ENCODE results near the gene HTRA1. TPM values are rescaled to one million over a fixed set of nuclear protein-coding genes. Genes with fewer than 3 reads are reported as not detected.

Gene HTRA1
- total and polyA plus RNA-seq, 10 of the 15 experiments (the other 5 are each of a cell fraction or from before 2014, with no cell fraction given) = 0.13 TPM; not detected in 9

DNA sequence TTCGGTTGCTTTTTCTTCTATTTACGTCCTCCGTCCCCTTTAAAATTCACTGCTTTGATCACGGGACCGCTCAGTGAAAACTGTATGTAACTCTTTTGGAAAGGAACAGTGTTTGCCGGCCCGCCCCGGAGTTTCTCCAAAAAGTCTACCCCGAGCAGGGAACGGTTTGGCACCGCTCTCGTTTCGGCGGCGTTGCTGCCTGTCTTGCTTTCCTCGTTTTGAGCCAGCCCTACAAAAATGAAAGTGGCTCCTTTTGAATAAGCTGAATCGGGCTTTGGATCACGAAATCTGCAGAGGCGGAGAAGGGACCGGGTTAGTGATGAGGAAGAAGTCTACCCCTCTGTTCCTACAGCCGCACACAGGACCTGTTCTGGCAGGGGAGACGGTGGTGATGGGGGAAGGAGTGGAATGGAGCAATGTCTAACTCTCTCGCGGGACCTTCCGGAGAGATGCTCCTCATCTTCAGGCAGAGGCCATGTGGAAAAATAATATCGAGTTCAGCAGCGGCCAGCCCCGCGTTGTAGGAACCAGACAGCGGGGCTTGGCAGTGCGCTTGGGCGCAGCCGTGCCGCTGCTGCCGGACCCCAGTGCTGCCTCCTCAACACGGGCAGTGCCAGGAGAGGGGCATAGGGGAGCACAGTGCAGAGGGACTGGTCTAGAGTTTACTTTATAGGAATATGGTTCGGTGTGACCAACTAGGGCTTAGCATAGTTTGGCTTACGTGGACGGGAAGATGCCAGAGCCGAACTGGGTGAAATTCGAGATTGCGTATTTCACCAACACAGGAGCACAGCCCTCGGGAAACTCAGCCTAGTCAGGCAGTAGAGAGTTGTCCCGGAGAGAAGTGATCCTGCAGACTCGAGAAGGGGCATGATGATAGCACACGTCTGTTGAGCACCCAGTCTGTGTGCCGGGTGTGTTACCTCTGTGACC lies 1.4 kb downstream of the HTRA1 start:
- ChIA-PET POLR2A (no interaction called here), SMC1A (ENCODE audit: uncharacterized antibody, unreplicated experiment) (no interaction called here), CTCF (no interaction called here), RAD21 (ENCODE audit: unreplicated experiment) (no interaction called here)
- ATAC-seq (no peak), DNase-seq (ENCODE audit: low read depth, low spot score) (no peak), FAIRE-seq (no peak)
- no peak overlapping the region for H3K4me3 ChIP-seq
- BruUV-seq (replicated peaks) = no TSS peak
- H3K36me3 ChIP-seq (ENCODE audit: control insufficient read depth in 2 of 2, insufficient read depth in 2 of 2, low read length in 1 of 2) = no peaks in the 10 kb centered on the region
- in situ Hi-C loops (cut with MboI) (no loop called here), intact Hi-C loops (cut with micrococcal nuclease; ENCODE audit: unreplicated experiment) (no loop called here)
- no peaks in the 10 kb centered on the region for H3K79me2 ChIP-seq (ENCODE audit: control insufficient read depth, insufficient read depth, low read length)
- no peak overlapping the region for H3K27ac ChIP-seq (ENCODE audit: control insufficient read depth, insufficient read depth)
- H3K4me2 ChIP-seq (ENCODE audit: control insufficient read depth, insufficient read depth) = no peak overlapping the region
- no peaks in the 10 kb centered on the region for H3K9me3 ChIP-seq (replicated peaks; ENCODE audit: control insufficient read depth, insufficient read depth, low read length)
- no peaks in the 10 kb centered on the region for H4K20me1 ChIP-seq (ENCODE audit: control insufficient read depth, insufficient read depth)
- H3K27me3 ChIP-seq (replicated peaks in 1 of 2; ENCODE audit: control insufficient read depth in 2 of 2, insufficient read depth in 2 of 2, low read length in 1 of 2) = peaks cover 3 to 17% of the 10 kb centered on the region in 2 experiments
- WGBS (ENCODE audit: insufficient coverage, insufficient replicate concordance, low lambda C conversion rate, missing lambda C conversion rate) = 42% methylated on average over 47 of the region's 47 CpGs
- H2AFZ ChIP-seq (ENCODE audit: control insufficient read depth, low read depth, low read length) = no peak overlapping the region
- no peaks in the 10 kb centered on the region for H3K4me1 ChIP-seq (ENCODE audit: control insufficient read depth, insufficient read depth, low read length)
- no peak overlapping the region for H3K9ac ChIP-seq (ENCODE audit: control insufficient read depth, insufficient read depth, low read length)
- TF ChIP-seq, protein P1, sequence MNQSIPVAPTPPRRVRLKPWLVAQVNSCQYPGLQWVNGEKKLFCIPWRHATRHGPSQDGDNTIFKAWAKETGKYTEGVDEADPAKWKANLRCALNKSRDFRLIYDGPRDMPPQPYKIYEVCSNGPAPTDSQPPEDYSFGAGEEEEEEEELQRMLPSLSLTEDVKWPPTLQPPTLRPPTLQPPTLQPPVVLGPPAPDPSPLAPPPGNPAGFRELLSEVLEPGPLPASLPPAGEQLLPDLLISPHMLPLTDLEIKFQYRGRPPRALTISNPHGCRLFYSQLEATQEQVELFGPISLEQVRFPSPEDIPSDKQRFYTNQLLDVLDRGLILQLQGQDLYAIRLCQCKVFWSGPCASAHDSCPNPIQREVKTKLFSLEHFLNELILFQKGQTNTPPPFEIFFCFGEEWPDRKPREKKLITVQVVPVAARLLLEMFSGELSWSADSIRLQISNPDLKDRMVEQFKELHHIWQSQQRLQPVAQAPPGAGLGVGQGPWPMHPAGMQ (IDR thresholded peaks at IDR 0.05; ENCODE audit: borderline replicate concordance) = no peak
- TF ChIP-seq ZNF217 (IDR thresholded peaks at IDR 0.05) (no peak), CHD2 (IDR thresholded peaks at IDR 0.05; ENCODE audit: borderline replicate concordance, low read depth, low read length) (no peak), CBX5 (IDR thresholded peaks at IDR 0.05; ENCODE audit: low read depth) (no peak), MTA3 (IDR thresholded peaks at IDR 0.05; ENCODE audit: borderline replicate concordance, low read length) (no peak), KLF5 (IDR thresholded peaks at IDR 0.05; ENCODE audit: partially characterized antibody) (no peak)
- TF ChIP-seq, protein P2, sequence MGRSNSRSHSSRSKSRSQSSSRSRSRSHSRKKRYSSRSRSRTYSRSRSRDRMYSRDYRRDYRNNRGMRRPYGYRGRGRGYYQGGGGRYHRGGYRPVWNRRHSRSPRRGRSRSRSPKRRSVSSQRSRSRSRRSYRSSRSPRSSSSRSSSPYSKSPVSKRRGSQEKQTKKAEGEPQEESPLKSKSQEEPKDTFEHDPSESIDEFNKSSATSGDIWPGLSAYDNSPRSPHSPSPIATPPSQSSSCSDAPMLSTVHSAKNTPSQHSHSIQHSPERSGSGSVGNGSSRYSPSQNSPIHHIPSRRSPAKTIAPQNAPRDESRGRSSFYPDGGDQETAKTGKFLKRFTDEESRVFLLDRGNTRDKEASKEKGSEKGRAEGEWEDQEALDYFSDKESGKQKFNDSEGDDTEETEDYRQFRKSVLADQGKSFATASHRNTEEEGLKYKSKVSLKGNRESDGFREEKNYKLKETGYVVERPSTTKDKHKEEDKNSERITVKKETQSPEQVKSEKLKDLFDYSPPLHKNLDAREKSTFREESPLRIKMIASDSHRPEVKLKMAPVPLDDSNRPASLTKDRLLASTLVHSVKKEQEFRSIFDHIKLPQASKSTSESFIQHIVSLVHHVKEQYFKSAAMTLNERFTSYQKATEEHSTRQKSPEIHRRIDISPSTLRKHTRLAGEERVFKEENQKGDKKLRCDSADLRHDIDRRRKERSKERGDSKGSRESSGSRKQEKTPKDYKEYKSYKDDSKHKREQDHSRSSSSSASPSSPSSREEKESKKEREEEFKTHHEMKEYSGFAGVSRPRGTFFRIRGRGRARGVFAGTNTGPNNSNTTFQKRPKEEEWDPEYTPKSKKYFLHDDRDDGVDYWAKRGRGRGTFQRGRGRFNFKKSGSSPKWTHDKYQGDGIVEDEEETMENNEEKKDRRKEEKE (IDR thresholded peaks at IDR 0.05) = no peak
- TF ChIP-seq, protein P3, sequence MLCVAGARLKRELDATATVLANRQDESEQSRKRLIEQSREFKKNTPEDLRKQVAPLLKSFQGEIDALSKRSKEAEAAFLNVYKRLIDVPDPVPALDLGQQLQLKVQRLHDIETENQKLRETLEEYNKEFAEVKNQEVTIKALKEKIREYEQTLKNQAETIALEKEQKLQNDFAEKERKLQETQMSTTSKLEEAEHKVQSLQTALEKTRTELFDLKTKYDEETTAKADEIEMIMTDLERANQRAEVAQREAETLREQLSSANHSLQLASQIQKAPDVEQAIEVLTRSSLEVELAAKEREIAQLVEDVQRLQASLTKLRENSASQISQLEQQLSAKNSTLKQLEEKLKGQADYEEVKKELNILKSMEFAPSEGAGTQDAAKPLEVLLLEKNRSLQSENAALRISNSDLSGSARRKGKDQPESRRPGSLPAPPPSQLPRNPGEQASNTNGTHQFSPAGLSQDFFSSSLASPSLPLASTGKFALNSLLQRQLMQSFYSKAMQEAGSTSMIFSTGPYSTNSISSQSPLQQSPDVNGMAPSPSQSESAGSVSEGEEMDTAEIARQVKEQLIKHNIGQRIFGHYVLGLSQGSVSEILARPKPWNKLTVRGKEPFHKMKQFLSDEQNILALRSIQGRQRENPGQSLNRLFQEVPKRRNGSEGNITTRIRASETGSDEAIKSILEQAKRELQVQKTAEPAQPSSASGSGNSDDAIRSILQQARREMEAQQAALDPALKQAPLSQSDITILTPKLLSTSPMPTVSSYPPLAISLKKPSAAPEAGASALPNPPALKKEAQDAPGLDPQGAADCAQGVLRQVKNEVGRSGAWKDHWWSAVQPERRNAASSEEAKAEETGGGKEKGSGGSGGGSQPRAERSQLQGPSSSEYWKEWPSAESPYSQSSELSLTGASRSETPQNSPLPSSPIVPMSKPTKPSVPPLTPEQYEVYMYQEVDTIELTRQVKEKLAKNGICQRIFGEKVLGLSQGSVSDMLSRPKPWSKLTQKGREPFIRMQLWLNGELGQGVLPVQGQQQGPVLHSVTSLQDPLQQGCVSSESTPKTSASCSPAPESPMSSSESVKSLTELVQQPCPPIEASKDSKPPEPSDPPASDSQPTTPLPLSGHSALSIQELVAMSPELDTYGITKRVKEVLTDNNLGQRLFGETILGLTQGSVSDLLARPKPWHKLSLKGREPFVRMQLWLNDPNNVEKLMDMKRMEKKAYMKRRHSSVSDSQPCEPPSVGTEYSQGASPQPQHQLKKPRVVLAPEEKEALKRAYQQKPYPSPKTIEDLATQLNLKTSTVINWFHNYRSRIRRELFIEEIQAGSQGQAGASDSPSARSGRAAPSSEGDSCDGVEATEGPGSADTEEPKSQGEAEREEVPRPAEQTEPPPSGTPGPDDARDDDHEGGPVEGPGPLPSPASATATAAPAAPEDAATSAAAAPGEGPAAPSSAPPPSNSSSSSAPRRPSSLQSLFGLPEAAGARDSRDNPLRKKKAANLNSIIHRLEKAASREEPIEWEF (IDR thresholded peaks at IDR 0.05; ENCODE audit: insufficient replicate concordance, low read depth, low read length) = no peak
- TF ChIP-seq, protein P4, sequence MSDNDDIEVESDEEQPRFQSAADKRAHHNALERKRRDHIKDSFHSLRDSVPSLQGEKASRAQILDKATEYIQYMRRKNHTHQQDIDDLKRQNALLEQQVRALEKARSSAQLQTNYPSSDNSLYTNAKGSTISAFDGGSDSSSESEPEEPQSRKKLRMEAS (IDR thresholded peaks at IDR 0.05; ENCODE audit: low read depth, low read length) = no peak

Measured in GM12878 (cell line).